Lower leg skin (tissue), 4 donors: ENCODE data around the gene UNC79. TPM values are rescaled to one million over a fixed set of nuclear protein-coding genes. Genes with fewer than 3 reads are reported as not detected.

Source experiments
- DNase-seq, 2 donors: peaks; one replicate each; pipeline ENCODE4 v3.0.0-alpha.2; 2019; ENCODE audit warnings: low spot score in 2 of 2
- H3K4me3 ChIP-seq: fragments of 200-600 bp; sonication (generic); 2 replicates; pipeline ENCODE4 v1.5.1; 2017; ENCODE audit warnings: mild to moderate bottlenecking, low read depth; ENCODE audit not compliant: poor library complexity, severe bottlenecking
- POLR2A ChIP-seq, 2 donors: fragments of 450-650 bp; IDR thresholded peaks; one replicate each; pipeline ENCODE4 v1.6.1; 2016 to 2017; ENCODE audit warnings: antibody characterized with exemption in 2 of 2, mild to moderate bottlenecking in 1 of 2, moderate library complexity in 1 of 2
- WGBS, 2 donors: methylation state at CpG; one replicate each; pipeline ENCODE4 v1.1.5; 2018; 5-methylcytosine and 5-hydroxymethylcytosine counted together
- intact Hi-C: fragments of 100-400 bp; cut with DNase I; formaldehyde crosslinking; loops from one replicate; pipeline ENCODE4 v1.15.0; 2023; ENCODE audit warnings: low total_unique reads
- total RNA-seq, 4 donors: library from RNA; depleted of rRNA; stranded (reverse); fragments of >200 nt; gene quantifications; one replicate each; pipeline ENCODE4 v1.1.0, GENCODE V29; 2016
- TF ChIP-seq, protein P1 (sequence below), 3 donors: fragments of 450-650 bp; IDR thresholded peaks; one replicate each; pipeline ENCODE4 v1.5.1; 2016; ENCODE audit warnings: antibody characterized with exemption in 3 of 3, mild to moderate bottlenecking in 3 of 3, moderate library complexity in 2 of 3

Gene UNC79
- total RNA-seq, 4 donors from 2014 or later: 0.06 to 0.27 TPM; not detected in 2

DNA sequence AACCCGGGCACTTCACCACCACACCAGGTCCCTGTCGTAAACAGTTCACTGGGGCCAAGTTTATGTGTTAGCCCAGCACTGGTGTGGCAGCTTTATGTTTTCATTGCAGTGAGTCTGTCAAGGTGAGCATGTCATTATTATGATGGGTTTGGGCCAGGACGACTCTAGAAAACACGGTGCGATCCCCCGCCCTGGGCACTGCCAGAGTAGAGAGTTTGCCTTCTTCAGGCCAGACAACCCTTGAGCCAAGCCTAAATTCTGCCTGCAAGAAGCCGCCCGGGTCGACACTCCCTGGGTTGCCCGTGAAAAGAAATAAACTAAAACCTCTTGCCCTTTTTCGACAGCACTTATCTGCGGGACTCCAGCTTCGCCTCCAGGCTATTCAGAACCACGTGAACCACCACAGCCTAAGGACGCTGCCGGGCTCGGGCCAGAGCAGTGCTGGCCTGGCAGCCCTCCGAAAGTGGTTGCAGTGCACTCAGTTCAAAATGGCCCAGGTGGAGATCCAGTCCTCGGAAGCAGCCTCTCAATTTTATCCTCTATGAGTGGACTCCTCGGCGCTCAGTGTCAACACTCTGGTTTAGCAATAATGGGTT lies 275.7 kb downstream of the UNC79 start:
- no peak overlapping the region for H3K4me3 ChIP-seq
- no peak for TF ChIP-seq POLR2A (IDR thresholded peaks at IDR 0.05)
- TF ChIP-seq, protein P1, sequence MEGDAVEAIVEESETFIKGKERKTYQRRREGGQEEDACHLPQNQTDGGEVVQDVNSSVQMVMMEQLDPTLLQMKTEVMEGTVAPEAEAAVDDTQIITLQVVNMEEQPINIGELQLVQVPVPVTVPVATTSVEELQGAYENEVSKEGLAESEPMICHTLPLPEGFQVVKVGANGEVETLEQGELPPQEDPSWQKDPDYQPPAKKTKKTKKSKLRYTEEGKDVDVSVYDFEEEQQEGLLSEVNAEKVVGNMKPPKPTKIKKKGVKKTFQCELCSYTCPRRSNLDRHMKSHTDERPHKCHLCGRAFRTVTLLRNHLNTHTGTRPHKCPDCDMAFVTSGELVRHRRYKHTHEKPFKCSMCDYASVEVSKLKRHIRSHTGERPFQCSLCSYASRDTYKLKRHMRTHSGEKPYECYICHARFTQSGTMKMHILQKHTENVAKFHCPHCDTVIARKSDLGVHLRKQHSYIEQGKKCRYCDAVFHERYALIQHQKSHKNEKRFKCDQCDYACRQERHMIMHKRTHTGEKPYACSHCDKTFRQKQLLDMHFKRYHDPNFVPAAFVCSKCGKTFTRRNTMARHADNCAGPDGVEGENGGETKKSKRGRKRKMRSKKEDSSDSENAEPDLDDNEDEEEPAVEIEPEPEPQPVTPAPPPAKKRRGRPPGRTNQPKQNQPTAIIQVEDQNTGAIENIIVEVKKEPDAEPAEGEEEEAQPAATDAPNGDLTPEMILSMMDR (IDR thresholded peaks at IDR 0.05): no peak
- intact Hi-C loops: no loop called here
- WGBS, 2 donors: 79 to 80% methylated on average over 21 of the region's 21 CpGs
- no peak for DNase-seq

- DNase-seq: no peak
- TF ChIP-seq POLR2A (IDR thresholded peaks at IDR 0.05): no peak
- TF ChIP-seq, protein P1 (IDR thresholded peaks at IDR 0.05): no peak
- WGBS, 2 donors: 53 to 61% methylated on average over 3 of the region's 3 CpGs
- no peak overlapping the region for H3K4me3 ChIP-seq
- intact Hi-C loops: no loop called here
Measured at GRCh38 chr14:93707475-93707874, 276.7 kb downstream of the UNC79 start.

DNA sequence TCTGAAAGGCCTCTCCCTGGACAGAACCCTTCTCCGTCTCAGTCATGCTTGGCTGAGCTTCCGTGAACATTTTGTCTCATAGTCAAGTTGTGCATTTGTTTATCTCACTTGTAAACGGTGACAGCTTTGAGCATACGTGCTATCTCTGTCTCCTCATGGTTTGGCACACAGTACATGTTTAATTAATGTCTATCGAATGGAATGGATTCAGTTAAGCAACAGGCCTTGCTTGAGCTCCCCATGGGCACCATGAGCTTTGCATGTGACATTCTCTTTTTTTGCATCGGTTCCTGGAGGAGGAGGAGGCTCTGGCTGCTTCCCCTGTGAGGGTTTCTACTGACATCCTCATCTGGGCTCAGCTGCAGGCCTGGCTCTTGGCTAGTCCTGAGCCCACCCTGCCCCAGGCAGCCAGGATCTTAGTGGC lies 277.6 kb downstream of the UNC79 start:
- no peak for DNase-seq
- intact Hi-C loops: no loop called here
- no peak for TF ChIP-seq POLR2A (IDR thresholded peaks at IDR 0.05)
- TF ChIP-seq, protein P1 (IDR thresholded peaks at IDR 0.05): no peak
- no peak overlapping the region for H3K4me3 ChIP-seq
- 72 to 74% methylated on average over 6 of the region's 6 CpGs for WGBS, 2 donors

DNA sequence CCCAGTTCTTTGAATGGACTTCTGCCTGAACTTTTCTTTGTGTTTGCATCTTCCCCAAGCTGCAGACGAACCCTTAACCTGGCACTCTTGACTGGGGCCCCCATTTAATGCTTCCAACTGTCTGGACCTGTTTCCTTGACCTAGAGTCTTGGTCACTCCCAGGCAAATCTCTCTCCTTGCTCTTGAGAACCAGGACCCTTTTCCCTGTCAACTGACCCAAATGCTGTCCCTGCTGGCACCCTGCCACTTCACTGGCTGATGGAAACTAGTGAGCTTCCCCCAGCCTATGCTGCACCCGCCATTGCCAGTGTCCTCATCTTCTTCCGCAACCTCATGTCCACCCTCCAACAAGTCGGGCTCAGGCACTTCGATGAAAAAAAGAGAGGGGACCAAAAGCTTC lies 278.1 kb downstream of the UNC79 start:
- WGBS, 2 donors: 81 to 91% methylated on average over 5 of the region's 5 CpGs
- no peak for TF ChIP-seq POLR2A (IDR thresholded peaks at IDR 0.05)
- DNase-seq: no peak
- intact Hi-C loops: no loop called here
- H3K4me3 ChIP-seq: no peak overlapping the region

DNA sequence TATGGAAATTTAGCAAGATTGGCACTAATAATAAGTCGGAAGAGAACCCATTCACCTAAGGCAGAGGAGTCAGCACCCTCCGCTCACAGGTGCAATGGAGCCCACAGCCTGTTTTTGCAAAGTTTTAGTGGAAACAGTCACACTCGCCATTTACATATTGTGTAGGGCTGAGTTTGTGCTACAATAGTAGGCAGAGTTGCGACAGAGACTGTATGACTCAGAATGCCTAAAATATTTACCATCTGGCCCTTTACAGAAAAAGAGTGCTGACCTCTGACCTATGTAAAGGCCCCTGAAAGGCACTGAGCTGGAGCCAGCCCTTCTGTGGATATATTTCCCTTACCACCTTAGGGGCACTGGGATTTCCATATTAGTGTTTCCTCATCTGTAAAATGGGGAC lies 278.5 kb downstream of the UNC79 start:
- 89 to 92% methylated on average over 4 of the region's 4 CpGs for WGBS, 2 donors
- DNase-seq: no peak
- no peak for TF ChIP-seq POLR2A (IDR thresholded peaks at IDR 0.05)
- TF ChIP-seq, protein P1 (IDR thresholded peaks at IDR 0.05): no peak
- H3K4me3 ChIP-seq: no peak overlapping the region
- intact Hi-C loops: no loop called here

- intact Hi-C loops: no loop called here
- WGBS, 2 donors: 59 to 67% methylated on average over 9 of the region's 9 CpGs
- H3K4me3 ChIP-seq: no peak overlapping the region
- DNase-seq: no peak
- no peak for TF ChIP-seq POLR2A (IDR thresholded peaks at IDR 0.05)
Measured at GRCh38 chr14:93712079-93712837, 281.5 kb downstream of the UNC79 start.
